ENCODE data around the gene LILRA6.
"Not testable (repeated sequence)": the region's sequence is repeated elsewhere in the genome, so short reads cannot be mapped to it uniquely, and the experiment has no call there.

Gene LILRA6

GRCh38 chr19:54279406-54279962, 36.9 kb upstream of the LILRA6 start:
- Mint-ChIP-seq H3K27me3 (ENCODE audit: low read depth) (peaks cover 12% of the 10 kb centered on the region), H3K27ac (no peak overlapping the region), H3K36me3 (ENCODE audit: low read depth) (no peaks in the 10 kb centered on the region), H3K4me3 (no peak overlapping the region), H3K9me3 (peaks cover 4% of the 10 kb centered on the region), H3K4me1 (peaks cover 5% of the 10 kb centered on the region)
- no peak for TF ChIP-seq CTCF (IDR thresholded peaks at IDR 0.05; ENCODE audit: unreplicated experiment in 3 of 3)

DNA sequence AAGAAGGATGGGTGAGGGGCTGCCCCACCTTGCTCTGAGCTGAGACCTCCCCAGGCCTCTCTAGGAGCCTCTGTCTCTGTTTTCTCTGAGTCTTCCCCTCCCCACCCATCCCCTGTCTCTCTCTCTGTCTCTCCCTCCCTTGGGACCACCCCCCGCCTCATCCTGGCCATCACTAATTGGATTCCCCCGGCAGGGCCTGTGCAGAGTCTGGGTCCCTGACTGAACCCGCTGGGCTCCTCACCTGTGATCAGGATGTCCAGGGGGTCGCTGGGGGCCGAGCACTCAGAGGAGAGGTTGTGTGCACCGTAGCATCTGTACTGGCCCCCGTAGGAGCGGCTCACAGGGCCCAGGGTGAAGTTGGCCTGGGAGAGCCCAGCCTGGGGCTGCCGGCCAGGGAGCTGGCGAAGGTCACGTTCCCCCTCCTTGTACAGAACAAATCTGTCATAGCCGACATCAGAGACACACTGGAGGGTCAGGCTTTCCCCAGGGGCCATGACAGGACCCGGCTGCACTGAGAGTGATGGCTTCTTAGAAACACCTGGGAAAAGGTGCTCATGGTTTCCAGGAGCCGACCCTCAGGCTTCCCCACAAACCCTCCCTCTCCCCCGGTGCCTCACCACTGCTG, 36.1 kb upstream of the LILRA6 start:
- not testable (repeated sequence) for H3K4me3 Mint-ChIP-seq; H3K27ac Mint-ChIP-seq; H3K4me1 Mint-ChIP-seq; H3K9me3 Mint-ChIP-seq; H3K36me3 Mint-ChIP-seq (ENCODE audit: low read depth)
- H3K27me3 Mint-ChIP-seq (ENCODE audit: low read depth), result peaks cover 18% of the 10 kb centered on the region

DNA sequence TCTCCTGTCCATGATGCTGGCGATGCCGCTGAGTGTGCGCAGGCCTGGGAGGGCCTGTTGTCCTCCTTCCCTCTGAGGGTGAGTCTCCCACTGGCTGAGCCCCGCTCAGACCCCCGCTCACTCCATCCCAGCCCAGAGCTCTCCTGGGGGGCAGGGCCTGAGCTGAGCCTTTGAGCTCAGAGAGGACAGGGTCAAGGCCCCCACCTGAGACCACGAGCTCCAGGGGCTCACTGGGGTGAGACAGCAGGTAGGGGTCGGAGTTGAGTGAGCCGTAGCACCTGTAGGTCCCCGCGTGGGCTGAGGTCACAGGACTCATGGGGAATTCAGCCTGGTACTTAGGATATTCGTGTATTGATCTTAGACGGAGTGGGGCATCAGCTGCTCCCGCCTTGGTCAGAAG, 35.5 kb upstream of the LILRA6 start:
- not testable (repeated sequence) for H3K4me3 Mint-ChIP-seq; H3K4me1 Mint-ChIP-seq; H3K9me3 Mint-ChIP-seq; H3K36me3 Mint-ChIP-seq (ENCODE audit: low read depth); H3K27ac Mint-ChIP-seq
- peaks cover 21% of the 10 kb centered on the region for H3K27me3 Mint-ChIP-seq (ENCODE audit: low read depth)

DNA sequence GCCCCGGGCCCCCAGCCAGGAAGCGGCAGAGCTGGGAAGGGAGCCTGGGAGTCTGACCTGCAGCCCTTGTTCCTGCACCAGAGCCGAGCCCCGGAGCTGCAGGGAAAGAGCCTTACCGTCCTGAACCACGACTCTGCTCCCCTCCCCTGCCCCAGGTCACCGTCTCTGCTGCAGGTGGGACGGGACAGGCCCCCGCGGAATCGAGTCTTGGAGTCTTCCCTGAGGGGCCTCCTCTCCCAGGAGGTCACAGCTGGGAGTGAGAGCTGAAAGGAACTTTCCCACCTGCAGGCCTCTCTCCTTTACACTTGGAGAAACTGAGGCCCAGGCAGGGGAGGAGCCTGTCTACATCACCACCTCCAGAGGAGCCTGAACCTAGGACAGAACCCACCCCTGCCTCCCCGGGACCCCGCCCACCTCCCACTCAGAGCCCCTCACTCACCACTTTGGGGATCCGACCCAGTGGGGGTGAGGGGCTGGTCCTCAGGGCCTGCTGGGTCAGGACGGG, 34.6 kb upstream of the LILRA6 start:
- H3K36me3 Mint-ChIP-seq (ENCODE audit: low read depth); H3K9me3 Mint-ChIP-seq; H3K4me1 Mint-ChIP-seq; H3K27ac Mint-ChIP-seq; H3K4me3 Mint-ChIP-seq: not testable (repeated sequence)
- peaks cover 23% of the 10 kb centered on the region for H3K27me3 Mint-ChIP-seq (ENCODE audit: low read depth)

DNA sequence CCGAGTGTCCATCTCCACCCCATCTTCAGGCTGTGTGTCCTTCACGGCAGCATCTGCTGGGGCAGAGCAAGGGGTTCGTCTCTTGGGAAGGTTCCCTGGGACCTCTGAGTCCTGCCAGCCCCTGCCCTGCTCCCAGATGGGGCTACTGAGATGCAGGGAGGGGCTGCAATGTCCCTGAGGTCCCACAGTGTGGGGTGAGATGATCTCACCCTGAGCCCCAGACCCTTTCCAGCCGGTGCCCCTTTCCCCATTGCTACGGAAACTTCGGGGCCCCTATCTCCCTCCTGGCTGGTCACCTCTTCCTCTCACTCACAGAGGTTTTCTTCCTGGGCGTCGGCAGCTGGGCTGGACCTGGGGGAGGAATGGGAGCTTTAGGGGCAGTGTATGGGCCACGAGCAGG, 33.4 kb upstream of the LILRA6 start:
- Mint-ChIP-seq H3K27ac (no peak overlapping the region), H3K36me3 (ENCODE audit: low read depth) (no peaks in the 10 kb centered on the region)

DNA sequence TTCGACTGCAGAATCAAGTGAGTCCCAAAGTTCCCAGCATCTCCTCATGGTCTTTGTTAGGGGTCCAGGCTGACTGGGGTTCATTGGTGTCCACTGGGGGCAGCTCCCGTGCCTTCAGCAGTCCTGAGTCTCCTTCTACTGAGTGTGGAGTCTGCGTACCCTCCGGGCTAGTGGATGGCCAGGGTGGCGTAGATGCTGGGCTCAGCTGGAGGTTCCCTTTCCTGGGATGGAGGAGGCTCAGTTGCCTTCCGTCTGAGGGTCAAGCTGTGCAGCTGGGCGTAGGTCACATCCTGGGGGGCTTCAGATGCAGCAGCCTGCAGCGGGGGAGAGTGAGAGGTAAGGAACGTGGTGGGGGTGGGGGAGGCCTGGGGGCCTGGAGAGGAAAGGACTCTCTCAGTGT, 31.9 kb upstream of the LILRA6 start:
- not testable (repeated sequence) for H3K36me3 Mint-ChIP-seq (ENCODE audit: low read depth); H3K9me3 Mint-ChIP-seq; H3K4me3 Mint-ChIP-seq; H3K27ac Mint-ChIP-seq; H3K4me1 Mint-ChIP-seq
- H3K27me3 Mint-ChIP-seq (ENCODE audit: low read depth), result peaks cover 18% of the 10 kb centered on the region

More for the DNA sequence above, 33.4 kb upstream of the LILRA6 start:
- TF ChIP-seq CTCF (IDR thresholded peaks at IDR 0.05; ENCODE audit: unreplicated experiment in 3 of 3), result no peak
- Mint-ChIP-seq H3K4me3 (no peak overlapping the region), H3K27me3 (ENCODE audit: low read depth) (peaks cover 26% of the 10 kb centered on the region), H3K9me3 (no peaks in the 10 kb centered on the region), H3K4me1 (no peaks in the 10 kb centered on the region)

GRCh38 chr19:54273821-54274220, 31.2 kb upstream of the LILRA6 start:
- peaks cover 3% of the 10 kb centered on the region for H3K9me3 Mint-ChIP-seq
- no peak for TF ChIP-seq CTCF (IDR thresholded peaks at IDR 0.05; ENCODE audit: unreplicated experiment in 3 of 3)
- no peak overlapping the region for H3K27ac Mint-ChIP-seq
- H3K4me3 Mint-ChIP-seq, result no peak overlapping the region
- no peaks in the 10 kb centered on the region for H3K4me1 Mint-ChIP-seq
- H3K36me3 Mint-ChIP-seq (ENCODE audit: low read depth), result no peaks in the 10 kb centered on the region
- peaks cover 18% of the 10 kb centered on the region for H3K27me3 Mint-ChIP-seq (ENCODE audit: low read depth)

GRCh38 chr19:54272181-54272580, 29.6 kb upstream of the LILRA6 start:
- not testable (repeated sequence) for H3K36me3 Mint-ChIP-seq (ENCODE audit: low read depth); H3K4me1 Mint-ChIP-seq; H3K27ac Mint-ChIP-seq; H3K4me3 Mint-ChIP-seq; H3K9me3 Mint-ChIP-seq
- peaks cover 25% of the 10 kb centered on the region for H3K27me3 Mint-ChIP-seq (ENCODE audit: low read depth)

- H3K27me3 Mint-ChIP-seq (ENCODE audit: low read depth), result peaks cover 25% of the 10 kb centered on the region
- H3K36me3 Mint-ChIP-seq (ENCODE audit: low read depth); H3K27ac Mint-ChIP-seq; H3K4me3 Mint-ChIP-seq; H3K4me1 Mint-ChIP-seq; H3K9me3 Mint-ChIP-seq: not testable (repeated sequence)
Observed at GRCh38 chr19:54271587-54271986, 29.0 kb upstream of the LILRA6 start.
